H1 (cell line): ENCODE data around the gene GRPR. TPM values are rescaled to one million over a fixed set of nuclear protein-coding genes. Genes with fewer than 3 reads are reported as not detected.

Source experiments
- CTCF ChIA-PET: fragments of 300-600 bp; sonication (Branson Sonifier 250); formaldehyde crosslinking; loops from one replicate; lab custom pipeline; 2021; ENCODE audit not compliant: partially characterized antibody; lab: Charles Lee
- POLR2A ChIA-PET: fragments of 300-600 bp; sonication (Branson Sonifier 250); formaldehyde crosslinking; loops from one replicate; lab custom pipeline; 2021; ENCODE audit warnings: inconsistent platforms; ENCODE audit not compliant: partially characterized antibody; lab: Charles Lee
- DNase-seq, 2 experiments: peaks; one replicate each; pipeline versions ENCODE4 v3.0.0 to v3.0.0-alpha.2; 2010 to 2022; ENCODE audit warnings: low spot score in 2 of 2, low read depth in 1 of 2, mixed read lengths in 1 of 2
- FAIRE-seq: peaks from 2 replicates; lab custom pipeline; 2011; peaks lifted over from hg19 to GRCh38; lab: Jason Lieb, UNC
- H2AFZ ChIP-seq: 2 replicates; pipeline ENCODE4 v1.8.1; 2012; ENCODE audit warnings: low read length, inconsistent platforms
- H2AK5ac ChIP-seq: 2 replicates; pipeline ENCODE4 v1.6.1; 2013; ENCODE audit warnings: low read depth, low read length
- H2BK120ac ChIP-seq: replicated peaks from 2 replicates; pipeline ENCODE3; 2013; ENCODE audit warnings: low read depth, low read length, inconsistent platforms
- H2BK12ac ChIP-seq: 2 replicates; pipeline ENCODE4 v1.6.1; 2013; ENCODE audit warnings: low read depth, low read length
- H2BK15ac ChIP-seq: 2 replicates; pipeline ENCODE4 v1.6.1; 2013; ENCODE audit warnings: low read length
- H2BK20ac ChIP-seq: 2 replicates; pipeline ENCODE4 v1.6.1; 2013; ENCODE audit warnings: low read length
- H2BK5ac ChIP-seq: 2 replicates; pipeline ENCODE4 v1.6.1; 2013; ENCODE audit warnings: low read depth, low read length
- H3K14ac ChIP-seq: 2 replicates; pipeline ENCODE4 v1.6.1; 2013; ENCODE audit warnings: inconsistent platforms; ENCODE audit not compliant: insufficient read length
- H3K18ac ChIP-seq: 2 replicates; pipeline ENCODE4 v1.6.1; 2013; ENCODE audit warnings: low read length; ENCODE audit errors: extremely low read depth
- H3K23ac ChIP-seq: 2 replicates; pipeline ENCODE4 v1.6.1; 2013; ENCODE audit warnings: inconsistent platforms; ENCODE audit not compliant: insufficient read length
- H3K23me2 ChIP-seq: 2 replicates; pipeline ENCODE4 v1.6.1; 2013; ENCODE audit warnings: low read depth, low read length
- H3K27ac ChIP-seq: 2 replicates; pipeline ENCODE4 v1.6.1; 2011; ENCODE audit warnings: low read depth, low read length, inconsistent platforms
- H3K27me3 ChIP-seq, 4 experiments: replicated peaks in 1 of 4; 1 replicate in 1 of 4; 2 replicates in 3 of 4; pipeline versions ENCODE4 v1.6.1 to v1.8.1; 2011 to 2013; ENCODE audit warnings: low read length in 3 of 4, mild to moderate bottlenecking in 3 of 4, inconsistent platforms in 2 of 4, mixed read lengths in 2 of 4, moderate library complexity in 1 of 4; ENCODE audit not compliant: control insufficient read depth in 3 of 4, insufficient read depth in 3 of 4; ENCODE audit errors: extremely low read depth in 1 of 4
- H3K36me3 ChIP-seq, 4 experiments: 2 replicates each; pipeline versions ENCODE4 v1.6.1 to v1.8.1; 2011 to 2013; ENCODE audit warnings: mild to moderate bottlenecking in 4 of 4, low read length in 3 of 4, moderate library complexity in 2 of 4, control low read depth in 1 of 4, inconsistent platforms in 1 of 4; ENCODE audit not compliant: insufficient read depth in 4 of 4, control insufficient read depth in 2 of 4
- H3K4ac ChIP-seq: replicated peaks from 2 replicates; pipeline ENCODE3; 2013; ENCODE audit warnings: low read length, low read depth, mixed read lengths, inconsistent platforms; ENCODE audit not compliant: insufficient read length
- H3K4me1 ChIP-seq, 4 experiments: replicated peaks in 1 of 4; 1 replicate in 1 of 4; 2 replicates in 3 of 4; pipeline versions ENCODE4 v1.6.1 to v1.8.1; 2011 to 2013; ENCODE audit warnings: low read length in 3 of 4, inconsistent platforms in 2 of 4, mixed read lengths in 1 of 4; ENCODE audit not compliant: insufficient read depth in 4 of 4, control insufficient read depth in 3 of 4
- H3K4me2 ChIP-seq, 2 experiments: 2 replicates each; pipeline versions ENCODE4 v1.6.1 to v1.8.1; 2011 to 2013; ENCODE audit warnings: low read depth in 2 of 2, low read length in 2 of 2, control low read depth in 1 of 2, inconsistent platforms in 1 of 2, mild to moderate bottlenecking in 1 of 2; ENCODE audit not compliant: insufficient read depth in 1 of 2
- H3K4me3 ChIP-seq, 4 experiments: fragments of 200-600, 300-600 bp in 1 of 4; sonication (generic), shearing (Covaris generic), sonication (Bioruptor Twin) in 1 of 4; 2 replicates each; pipeline versions ENCODE4 v1.5.1 to v1.8.1; 2011 to 2016; ENCODE audit warnings: low read length in 4 of 4, low read depth in 3 of 4, control low read depth in 2 of 4, inconsistent platforms in 2 of 4, mild to moderate bottlenecking in 2 of 4, mixed read lengths in 1 of 4, moderate library complexity in 1 of 4; ENCODE audit not compliant: insufficient read depth in 2 of 4; ENCODE audit errors: extremely low read depth in 1 of 4
- H3K56ac ChIP-seq: replicated peaks from 2 replicates; pipeline ENCODE3; 2013; ENCODE audit warnings: low read depth, mild to moderate bottlenecking, mixed read lengths, low read length, inconsistent platforms; ENCODE audit not compliant: insufficient read length
- H3K79me1 ChIP-seq: 2 replicates; pipeline ENCODE4 v1.6.1; 2013; ENCODE audit warnings: low read depth, low read length, control low read depth
- H3K79me2 ChIP-seq, 2 experiments: 2 replicates each; pipeline versions ENCODE4 v1.6.1 to v1.8.1; 2012 to 2013; ENCODE audit warnings: low read length in 2 of 2, mild to moderate bottlenecking in 2 of 2, inconsistent platforms in 1 of 2; ENCODE audit not compliant: insufficient read depth in 2 of 2, control insufficient read depth in 1 of 2
- H3K9ac ChIP-seq, 4 experiments: replicated peaks in 1 of 4; 1 replicate in 1 of 4; 2 replicates in 3 of 4; pipeline versions ENCODE4 v1.6.1 to v1.8.1; 2011 to 2013; ENCODE audit warnings: low read depth in 3 of 4, low read length in 3 of 4, control low read depth in 2 of 4, mild to moderate bottlenecking in 2 of 4, moderate library complexity in 2 of 4, inconsistent platforms in 1 of 4; ENCODE audit errors: extremely low read depth in 1 of 4
- H3K9me3 ChIP-seq, 2 experiments: 2 replicates each; pipeline versions ENCODE4 v1.6.1 to v1.8.1; 2012 to 2013; ENCODE audit warnings: mild to moderate bottlenecking in 2 of 2, moderate library complexity in 2 of 2, control low read depth in 1 of 2, inconsistent platforms in 1 of 2, low read depth in 1 of 2, low read length in 1 of 2, mixed read lengths in 1 of 2; ENCODE audit not compliant: insufficient read depth in 2 of 2
- H4K20me1 ChIP-seq, 2 experiments: replicated peaks in 1 of 2; 2 replicates each; pipeline versions ENCODE3 to v1.8.1; 2011 to 2013; ENCODE audit warnings: inconsistent platforms in 2 of 2, low read length in 2 of 2, mild to moderate bottlenecking in 1 of 2; ENCODE audit not compliant: insufficient read depth in 2 of 2, control insufficient read depth in 1 of 2
- H4K5ac ChIP-seq: 2 replicates; pipeline ENCODE4 v1.6.1; 2013; ENCODE audit warnings: low read length, low read depth, mixed read lengths, inconsistent platforms; ENCODE audit not compliant: insufficient read length
- H4K8ac ChIP-seq: 2 replicates; pipeline ENCODE4 v1.8.0; 2013; ENCODE audit warnings: mild to moderate bottlenecking, moderate library complexity, low read length, inconsistent platforms; ENCODE audit not compliant: insufficient read depth; ENCODE audit errors: extremely low read depth
- H4K91ac ChIP-seq: replicated peaks from 2 replicates; pipeline ENCODE3; 2013; ENCODE audit warnings: low read length, mixed read lengths, inconsistent platforms; ENCODE audit not compliant: insufficient read length
- BACH1 ChIP-seq: IDR thresholded peaks from 2 replicates; pipeline ENCODE4 v1.6.1; 2012; ENCODE audit warnings: low read length, improper control_type of control experiment
- FOSL1 ChIP-seq: IDR thresholded peaks from 2 replicates; pipeline ENCODE4 v1.6.1; 2011; ENCODE audit warnings: mild to moderate bottlenecking, low read depth, low read length, moderate library complexity; ENCODE audit not compliant: insufficient read depth
- JUN ChIP-seq: IDR thresholded peaks from 2 replicates; pipeline ENCODE4 v1.6.1; 2011; ENCODE audit warnings: low read depth, mild to moderate bottlenecking, improper control_type of control experiment, low read length
- MAFK ChIP-seq: IDR thresholded peaks from 2 replicates; pipeline ENCODE4 v1.6.1; 2012; ENCODE audit warnings: low read depth, mild to moderate bottlenecking, improper control_type of control experiment, low read length
- RXRA ChIP-seq: IDR thresholded peaks from 2 replicates; pipeline ENCODE4 v1.6.1; 2011; ENCODE audit warnings: low read depth, mild to moderate bottlenecking, low read length, moderate library complexity; ENCODE audit not compliant: insufficient read depth
- SIRT6 ChIP-seq: IDR thresholded peaks from one replicate; pipeline ENCODE4 v1.7.1; 2012; ENCODE audit warnings: low read length, inconsistent platforms
- SP2 ChIP-seq: IDR thresholded peaks from 2 replicates; pipeline ENCODE4 v1.6.1; 2012; ENCODE audit warnings: mild to moderate bottlenecking, low read length, inconsistent platforms
- polyA plus RNA-seq, 7 experiments: library from polyadenylated mRNA; depleted of rRNA in 3 of 7; stranded (reverse) in 5 of 7; unstranded in 2 of 7; fragments of >200 nt in 5 of 7; fragments of 200-250 nt in 2 of 7; gene quantifications; 1 replicate in 5 of 7; 2 replicates in 1 of 7; 4 replicates in 1 of 7; pipeline versions ENCODE4 v1.2.1 to v1.2.3, GENCODE V29; 2011 to 2013; ENCODE audit warnings: missing spikeins in 2 of 7, mixed read lengths in 2 of 7
- total RNA-seq: library from RNA; stranded (reverse); fragmentation: NEBNext Ultra II Directional; extraction: Animal tissue kit (Norgen Biotek cat#: 25700); gene quantifications from 2 replicates; pipeline ENCODE4 v1.2.1, GENCODE V29; 2021

The GRPR gene
- total and polyA plus RNA-seq, 2 of the 8 experiments (the other 6 are each of a cell fraction or from before 2014, with no cell fraction given) = 18.6 to 78.4 TPM

DNA sequence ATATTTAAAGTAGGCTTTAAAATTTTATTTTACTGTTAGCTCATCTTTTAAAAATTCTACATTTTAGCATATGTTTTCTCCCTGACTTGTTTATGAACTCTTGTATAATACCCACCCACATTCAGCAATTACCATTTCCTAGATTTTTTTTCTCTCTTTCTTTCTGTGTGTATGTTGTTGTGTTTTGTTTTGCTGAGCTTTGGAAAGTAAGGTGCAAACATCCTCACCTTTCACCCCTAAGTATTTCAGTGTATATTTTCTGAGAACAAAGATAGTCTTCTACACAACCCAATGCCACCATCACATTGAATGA, 18.8 kb downstream of the GRPR start:
- peaks cover 15 to 94% of the 10 kb centered on the region in 2 experiments; a peak in 3 of 4 replicates for H3K79me2 ChIP-seq
- FAIRE-seq = no peak
- ChIA-PET CTCF (no interaction called here), POLR2A (no interaction called here)
- no peak overlapping the region for H4K8ac ChIP-seq
- no peak overlapping the region for H2AK5ac ChIP-seq
- no peaks in the 10 kb centered on the region for H4K20me1 ChIP-seq
- H3K4me2 ChIP-seq = no peak overlapping the region
- H3K23me2 ChIP-seq = no peaks in the 10 kb centered on the region; the same call in 1 of the 2 replicates
- no peaks in the 10 kb centered on the region for H3K27me3 ChIP-seq
- no peak overlapping the region for H3K23ac ChIP-seq
- peaks cover 0 to 62% (median 5%) of the 10 kb centered on the region in 4 experiments; a peak in 4 of 8 replicates for H3K36me3 ChIP-seq
- no peak overlapping the region for H4K5ac ChIP-seq
- no peak overlapping the region for H2BK12ac ChIP-seq
- H3K4me3 ChIP-seq = no peak overlapping the region
- H3K18ac ChIP-seq = no peak overlapping the region
- H4K91ac ChIP-seq = no peak overlapping the region
- no peaks in the 10 kb centered on the region for H3K9me3 ChIP-seq
- H3K9ac ChIP-seq = no peak overlapping the region
- TF ChIP-seq RXRA (no peak), MAFK (no peak), SP2 (no peak), BACH1 (no peak), FOSL1 (no peak), SIRT6 (no peak), JUN (no peak)
- no peak for DNase-seq
- H3K79me1 ChIP-seq = no peaks in the 10 kb centered on the region
- H2BK5ac ChIP-seq = no peak overlapping the region
- no peak overlapping the region for H2AFZ ChIP-seq
- no peak overlapping the region for H3K14ac ChIP-seq
- peaks cover 0 to 8% (median 0%) of the 10 kb centered on the region in 4 experiments; a peak in 1 of 7 replicates for H3K4me1 ChIP-seq
- H2BK15ac ChIP-seq = no peak overlapping the region
- H3K27ac ChIP-seq = no peak overlapping the region
- H2BK20ac ChIP-seq = no peak overlapping the region
- no peak overlapping the region for H2BK120ac ChIP-seq
- H3K56ac ChIP-seq = no peak overlapping the region
- no peak overlapping the region for H3K4ac ChIP-seq
